TTC549 (cell line): ENCODE measurements around the gene KCTD20.

Experiments used
- FAIRE-seq: peaks from 2 replicates; lab custom pipeline; 2012; peaks lifted over from hg19 to GRCh38; lab: Jason Lieb, UNC

KCTD20 gene

GRCh38 chr6:36539814-36540568 lies 97.2 kb downstream of the KCTD20 start:
- FAIRE-seq: no peak
